A549 (cell line): Measurements from ENCODE around the gene THEM5. TPM values are rescaled to one million over a fixed set of nuclear protein-coding genes. Genes with fewer than 3 reads are reported as not detected.

Source experiments
- ATAC-seq, 2 experiments: fragments of 200-7000 bp in 1 of 2; fragments of >200 bp in 1 of 2; cut with Nextera tagmentation in 1 of 2; cut with Tn5 transposase in 1 of 2; 3 replicates each; pipeline versions ENCODE4 v1.8.0 to v1.9.1; 2018 to 2020; ENCODE audit warnings: mild to moderate bottlenecking in 1 of 2, moderate library complexity in 1 of 2
- CTCF ChIA-PET: fragments of 300-600 bp; sonication (Branson Sonifier 250); formaldehyde crosslinking; extraction: SDS; loops from one replicate; lab custom pipeline; 2021; ENCODE audit warnings: antibody characterized with exemption, inconsistent platforms; lab: Yijun Ruan, JAX
- POLR2A ChIA-PET: fragments of 350-600 bp; formaldehyde crosslinking; extraction: SDS; loops from one replicate; lab custom pipeline; 2021; ENCODE audit warnings: antibody characterized with exemption, inconsistent platforms; lab: Yijun Ruan, JAX
- DNase-seq, 2 experiments: peaks; one replicate each; pipeline versions ENCODE4 v3.0.0 to v3.0.0-alpha.2; 2011 to 2016; ENCODE audit warnings: low read depth in 1 of 2, low spot score in 1 of 2
- FAIRE-seq: peaks from 2 replicates; lab custom pipeline; 2011; peaks lifted over from hg19 to GRCh38; lab: Jason Lieb, UNC
- H3K27ac ChIP-seq, 2 experiments: fragments of >200 bp; sonication (Bioruptor Twin); formaldehyde crosslinking; 3 replicates each; pipeline ENCODE4 v1.5.1; 2016 to 2017
- H3K4me1 ChIP-seq: fragments of >200 bp; sonication (Bioruptor Twin); formaldehyde crosslinking; 3 replicates; pipeline ENCODE4 v1.6.1; 2016
- H3K4me2 ChIP-seq: fragments of >200 bp; sonication (Bioruptor Twin); formaldehyde crosslinking; 3 replicates; pipeline ENCODE4 v1.6.1; 2016
- H3K4me3 ChIP-seq: fragments of >200 bp; sonication (Bioruptor Twin); formaldehyde crosslinking; 3 replicates; pipeline ENCODE4 v1.5.1; 2016
- H3K9me3 ChIP-seq: fragments of >200 bp; sonication (Bioruptor Twin); formaldehyde crosslinking; 3 replicates; pipeline ENCODE4 v1.6.1; 2016
- ATOH8 ChIP-seq: fragments of 250-450 bp; sonication (Bioruptor Pico); IDR thresholded peaks from 2 replicates; pipeline ENCODE4 v1.5.0; 2020; ENCODE audit warnings: low read depth, mild to moderate bottlenecking, moderate library complexity
- CBX2 ChIP-seq: fragments of 200-600 bp; sonication (generic); IDR thresholded peaks from 2 replicates; pipeline ENCODE4 v1.6.1; 2016; ENCODE audit warnings: low read depth, mild to moderate bottlenecking, borderline replicate concordance
- CEBPB ChIP-seq, 2 experiments: fragments of >200 bp in 1 of 2; sonication (Bioruptor Twin) in 1 of 2; formaldehyde crosslinking in 1 of 2; IDR thresholded peaks; 2 replicates each; pipeline ENCODE4 v1.6.1; 2012 to 2016
- E2F6 ChIP-seq: IDR thresholded peaks from 2 replicates; pipeline ENCODE4 v1.6.1; 2012; ENCODE audit warnings: low read depth, borderline replicate concordance
- ELK1 ChIP-seq: fragments of 150-350 bp; IDR thresholded peaks from 2 replicates; pipeline ENCODE4 v1.6.1; 2014; ENCODE audit warnings: low read depth, mild to moderate bottlenecking, low read length
- HDAC2 ChIP-seq: fragments of 200-600 bp; sonication (generic); IDR thresholded peaks from 2 replicates; pipeline ENCODE4 v1.6.1; 2016
- HES2 ChIP-seq: fragments of >200 bp; sonication (Bioruptor Twin); formaldehyde crosslinking; IDR thresholded peaks from 2 replicates; pipeline ENCODE4 v1.6.1; 2016
- HOXA7 ChIP-seq: fragments of 250-450 bp; sonication (Bioruptor Pico); IDR thresholded peaks from 2 replicates; pipeline ENCODE4 v1.5.0; 2020; ENCODE audit warnings: mild to moderate bottlenecking, moderate library complexity
- HOXB13 ChIP-seq: fragments of 250-450 bp; sonication (Bioruptor Pico); IDR thresholded peaks from 2 replicates; pipeline ENCODE4 v1.5.0; 2020; ENCODE audit warnings: low read depth, mild to moderate bottlenecking, moderate library complexity
- JUN ChIP-seq, 2 experiments: fragments of >200 bp; sonication (Bioruptor Twin); formaldehyde crosslinking; IDR thresholded peaks; 2 replicates in 1 of 2; 3 replicates in 1 of 2; pipeline ENCODE4 v1.6.1; 2016 to 2017
- POLR2AphosphoS2 ChIP-seq: conservative IDR thresholded peaks from 2 replicates; pipeline ENCODE4 v1.6.1; 2012; ENCODE audit warnings: low read length, improper control_type of control experiment, inconsistent platforms
- RAD21 ChIP-seq, 2 experiments: fragments of >200 bp in 1 of 2; sonication (Bioruptor Twin) in 1 of 2; formaldehyde crosslinking in 1 of 2; IDR thresholded peaks in 1 of 2; conservative IDR thresholded peaks in 1 of 2; 2 replicates in 1 of 2; 3 replicates in 1 of 2; pipeline ENCODE4 v1.6.1; 2012 to 2018; ENCODE audit warnings: inconsistent platforms in 1 of 2
- REST ChIP-seq: fragments of 200-600 bp; sonication (generic); IDR thresholded peaks from 2 replicates; pipeline ENCODE4 v1.6.1; 2016; ENCODE audit warnings: antibody characterized with exemption, mild to moderate bottlenecking, moderate library complexity
- TFCP2L1 ChIP-seq: fragments of 250-450 bp; sonication (Bioruptor Pico); IDR thresholded peaks from 2 replicates; pipeline ENCODE4 v1.5.0; 2021; ENCODE audit warnings: mild to moderate bottlenecking
- TP53 ChIP-seq: fragments of 250-450 bp; sonication (Bioruptor Pico); IDR thresholded peaks from 2 replicates; pipeline ENCODE4 v1.5.0; 2021; ENCODE audit warnings: mild to moderate bottlenecking, moderate library complexity
- ZC3H11A ChIP-seq: fragments of 450-650 bp; IDR thresholded peaks from 2 replicates; pipeline ENCODE4 v1.6.1; 2014; ENCODE audit warnings: antibody characterized with exemption, mild to moderate bottlenecking
- ZNF302 ChIP-seq: fragments of 250-450 bp; sonication (Bioruptor Pico); IDR thresholded peaks from 2 replicates; pipeline ENCODE4 v1.9.0; 2021; ENCODE audit warnings: inconsistent platforms, mild to moderate bottlenecking, moderate library complexity
- WGBS: methylation state at CpG from one replicate; pipeline ENCODE4 v1.1.6; 2017; ENCODE audit errors: missing lambda C conversion rate; 5-methylcytosine and 5-hydroxymethylcytosine counted together
- polyA plus RNA-seq, 4 experiments: library from polyadenylated mRNA; depleted of rRNA in 3 of 4; stranded (reverse); fragments of >200 nt; fragmentation: RNase III in 1 of 4; extraction: RNeasy Plus Mini Kit Qiagen cat#74134 plus additional on column Dnase treatment in 1 of 4; gene quantifications; 2 replicates in 3 of 4; 3 replicates in 1 of 4; pipeline ENCODE4 v1.2.3, GENCODE V29; 2011 to 2017

Gene THEM5
- polyA plus RNA-seq, 2 of the 4 experiments (the other 2 are of a cell fraction): not detected

- Histone ChIP-seq H3K4me2 (no peak overlapping the region), H3K27ac (no peak overlapping the region), H3K4me1 (no peaks in the 10 kb centered on the region), H3K9me3 (no peaks in the 10 kb centered on the region), H3K4me3 (no peak overlapping the region)
- no peak for FAIRE-seq
- ChIA-PET POLR2A (interaction anchor here (0.7 kb wide), 1 partner anchor 43 kb away, joined by 7 read pairs; no protein-coding TSS in a partner anchor), CTCF (no interaction called here)
- DNase-seq: no peak
- WGBS: 89% methylated on average over 2 of the region's 2 CpGs
- ATAC-seq: no peak
- no peak for TF ChIP-seq ATOH8 (CRISPR knock-in tag)
- TF ChIP-seq CEBPB (IDR thresholded peaks at IDR 0.05): no peak
- no peak for TF ChIP-seq JUN (IDR thresholded peaks at IDR 0.05)
- TF ChIP-seq E2F6: no peak
- TF ChIP-seq HOXB13: no peak
- TF ChIP-seq ZNF302 (CRISPR knock-in tag): no peak
- no peak for TF ChIP-seq REST
- no peak for TF ChIP-seq ELK1
- no peak for TF ChIP-seq POLR2AphosphoS2
- no peak for TF ChIP-seq CBX2
These were observed 13.8 kb upstream of the THEM5 start for GRCh38 chr1:151867321-151867720.

- peak; percentile 17; a peak in 2 of 6 replicates for ATAC-seq
- no peak for DNase-seq
- Histone ChIP-seq H3K9me3 (no peaks in the 10 kb centered on the region), H3K4me1 (no peaks in the 10 kb centered on the region), H3K4me2 (no peak overlapping the region), H3K27ac (no peak overlapping the region), H3K4me3 (no peak overlapping the region)
- 41% methylated on average over 2 of the region's 2 CpGs for WGBS
- no peak for FAIRE-seq
- CTCF ChIA-PET: interaction anchor here (0.9 to 1.2 kb wide), 4 partner anchors 9 to 316 kb away, joined by 3 to 4 read pairs (median 4); no protein-coding TSS in a partner anchor
- TF ChIP-seq REST (no peak), POLR2AphosphoS2 (no peak), CEBPB (IDR thresholded peaks at IDR 0.05) (no peak), HDAC2 (no peak), RAD21 (conservative IDR thresholded peaks at IDR 0.05 in 1 of 2, IDR thresholded peaks at IDR 0.05 in 1 of 2) (no peak), HOXA7 (no peak), ZC3H11A (no peak), TP53 (CRISPR knock-in tag) (no peak), TFCP2L1 (CRISPR knock-in tag) (no peak), HES2 (no peak)
- POLR2A ChIA-PET: no interaction called here
These were observed 10.9 kb upstream of the THEM5 start for GRCh38 chr1:151864411-151864810.
